SKM-1 treated with dmso at 0.1 percent for 144 hours (cell line): ENCODE data around the gene EYA4.

ENCODE experiments used
- DNase-seq: peaks from one replicate; lab custom pipeline; 2025; ENCODE audit not compliant: unreplicated experiment; lab: John Stamatoyannopoulos, UW

EYA4 gene, protein sequence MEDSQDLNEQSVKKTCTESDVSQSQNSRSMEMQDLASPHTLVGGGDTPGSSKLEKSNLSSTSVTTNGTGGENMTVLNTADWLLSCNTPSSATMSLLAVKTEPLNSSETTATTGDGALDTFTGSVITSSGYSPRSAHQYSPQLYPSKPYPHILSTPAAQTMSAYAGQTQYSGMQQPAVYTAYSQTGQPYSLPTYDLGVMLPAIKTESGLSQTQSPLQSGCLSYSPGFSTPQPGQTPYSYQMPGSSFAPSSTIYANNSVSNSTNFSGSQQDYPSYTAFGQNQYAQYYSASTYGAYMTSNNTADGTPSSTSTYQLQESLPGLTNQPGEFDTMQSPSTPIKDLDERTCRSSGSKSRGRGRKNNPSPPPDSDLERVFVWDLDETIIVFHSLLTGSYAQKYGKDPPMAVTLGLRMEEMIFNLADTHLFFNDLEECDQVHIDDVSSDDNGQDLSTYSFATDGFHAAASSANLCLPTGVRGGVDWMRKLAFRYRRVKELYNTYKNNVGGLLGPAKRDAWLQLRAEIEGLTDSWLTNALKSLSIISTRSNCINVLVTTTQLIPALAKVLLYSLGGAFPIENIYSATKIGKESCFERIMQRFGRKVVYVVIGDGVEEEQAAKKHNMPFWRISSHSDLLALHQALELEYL

DNA sequence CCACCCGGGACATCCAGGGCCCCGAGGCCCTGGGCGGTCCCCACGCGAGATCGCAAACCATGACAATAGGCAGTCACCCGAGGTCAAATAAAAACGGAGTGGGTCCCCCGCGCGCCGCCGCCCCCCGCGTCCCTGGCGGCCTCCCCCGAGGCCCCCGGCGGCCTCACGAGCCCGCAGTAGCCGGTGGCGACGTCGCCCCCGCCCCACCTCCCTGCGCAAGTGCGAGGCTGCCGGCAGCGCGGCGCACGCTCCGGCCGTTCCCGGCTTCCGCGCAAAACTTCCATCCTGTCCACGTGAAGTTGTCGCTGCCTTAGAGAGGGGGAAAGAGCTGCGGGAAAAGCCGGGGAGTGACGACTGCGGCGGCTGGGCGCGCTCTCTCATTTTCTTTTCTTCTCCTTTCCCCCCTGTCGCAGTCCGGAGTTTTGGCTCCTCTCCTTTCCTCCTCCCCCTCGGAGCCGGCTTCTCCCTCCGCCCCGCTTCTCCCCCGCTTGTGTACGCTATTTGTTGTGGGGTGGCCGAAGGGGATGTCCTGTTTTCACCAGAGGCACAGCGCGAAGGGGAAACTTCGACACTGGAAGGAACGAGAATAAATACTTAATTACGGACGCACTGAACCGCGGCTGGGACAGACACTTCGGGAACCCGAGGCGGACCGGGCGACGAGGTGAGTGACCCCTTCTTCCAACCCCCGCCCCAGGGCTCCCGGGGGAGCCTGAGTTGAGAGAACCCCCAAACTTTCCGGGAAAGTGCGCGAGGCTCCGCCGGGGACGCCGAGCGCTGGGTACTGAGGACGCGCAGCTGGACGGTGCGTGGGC is at the start of gene EYA4:
Gene EYA4 (plus strand): TSS at position 272 of the 815 bp plus-strand sequence. CDS start 33,424 bp downstream, outside the sequence.
- peak; percentile 22 for DNase-seq

DNA sequence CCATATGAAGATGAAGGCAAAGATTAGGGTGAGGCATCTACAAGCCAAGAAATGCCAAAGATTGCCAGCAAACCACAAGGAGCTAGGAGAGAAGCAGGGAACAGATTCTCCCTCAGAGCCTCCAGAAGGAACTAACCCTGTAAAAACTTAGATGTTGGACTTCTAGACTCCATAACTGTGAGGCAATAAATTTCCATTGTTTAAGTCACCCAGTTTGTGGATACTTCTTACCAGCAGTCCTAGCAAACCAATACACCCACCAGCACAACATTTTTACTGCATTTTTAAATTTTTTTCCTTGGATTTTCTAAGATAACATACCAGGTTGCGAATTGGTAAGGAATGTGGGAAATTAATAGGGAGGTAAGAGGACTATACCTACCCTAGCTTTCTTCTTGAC is 47.8 kb upstream of the EYA4 start:
- no peak for DNase-seq

DNA sequence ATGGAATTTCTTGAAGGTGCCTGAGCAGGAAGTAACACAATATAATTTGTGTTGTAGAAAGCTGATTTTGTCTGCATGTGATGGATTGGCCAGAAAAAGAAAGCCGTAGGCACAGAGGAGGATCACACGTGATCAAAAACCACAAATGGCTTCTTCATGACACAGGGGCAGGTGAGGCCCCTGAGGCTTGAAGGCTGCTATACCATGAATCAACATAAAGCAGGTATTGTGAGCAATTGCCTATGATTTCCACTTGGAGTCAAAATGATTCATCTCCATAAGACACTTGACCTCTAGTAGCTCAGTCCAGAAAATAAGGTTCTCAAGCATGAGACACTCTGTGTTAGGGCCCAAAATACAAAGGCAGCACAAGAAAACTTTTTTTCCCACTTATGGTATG is 42.4 kb upstream of the EYA4 start:
- DNase-seq, result no peak

DNA sequence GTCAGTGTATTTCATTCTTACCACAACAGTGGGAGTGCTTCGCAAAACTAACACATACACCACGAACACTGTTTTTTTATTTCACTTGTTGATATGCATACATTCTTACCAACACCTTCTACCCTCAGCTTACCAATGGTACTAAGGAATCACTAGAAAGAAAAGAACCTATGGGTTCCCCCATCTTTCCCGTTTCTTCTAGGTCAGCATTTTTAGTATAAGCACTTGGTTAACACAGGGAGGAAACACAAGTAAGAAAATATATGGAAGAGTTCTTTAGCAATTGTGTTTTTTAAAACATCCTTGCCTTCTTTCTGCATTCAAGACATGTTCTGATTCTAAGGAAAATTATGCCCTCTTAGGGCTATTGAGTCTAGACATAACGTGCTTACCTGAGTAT is 39.9 kb upstream of the EYA4 start:
- no peak for DNase-seq

DNA sequence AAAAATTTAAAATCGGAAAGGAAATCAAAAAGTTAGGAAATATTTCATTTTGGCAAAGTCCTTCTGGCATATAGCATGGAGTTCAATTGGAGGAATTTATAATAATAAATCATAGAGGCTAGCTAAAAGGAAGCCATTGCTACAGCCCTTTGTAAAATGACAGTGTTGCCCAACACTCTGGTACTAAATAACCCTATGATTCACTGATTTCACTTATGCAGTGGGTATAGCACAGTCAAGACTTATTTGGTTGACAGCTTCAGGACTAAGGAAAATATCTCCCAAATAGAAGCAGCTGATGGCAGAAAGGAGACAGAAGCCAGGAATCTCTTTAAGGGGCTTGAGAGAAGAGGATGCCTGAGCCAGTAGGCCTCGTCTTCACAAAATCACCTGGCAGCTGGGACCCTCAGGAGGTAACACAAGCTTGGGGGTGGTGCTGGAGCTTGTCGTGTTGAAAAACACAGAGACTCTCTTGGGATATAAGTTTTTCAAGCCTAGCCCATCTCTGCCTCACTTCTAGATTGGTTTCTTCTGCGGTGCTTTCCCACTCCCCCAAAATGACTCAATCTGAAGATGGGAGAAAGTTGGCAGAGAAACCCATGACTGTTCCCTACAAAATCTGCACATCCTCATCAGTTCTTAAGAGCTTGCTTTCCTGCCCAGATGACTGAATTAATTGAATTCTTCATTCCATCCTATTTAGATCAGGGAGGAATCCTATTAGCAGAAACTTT is 38.4 kb upstream of the EYA4 start:
- DNase-seq, result no peak

DNA sequence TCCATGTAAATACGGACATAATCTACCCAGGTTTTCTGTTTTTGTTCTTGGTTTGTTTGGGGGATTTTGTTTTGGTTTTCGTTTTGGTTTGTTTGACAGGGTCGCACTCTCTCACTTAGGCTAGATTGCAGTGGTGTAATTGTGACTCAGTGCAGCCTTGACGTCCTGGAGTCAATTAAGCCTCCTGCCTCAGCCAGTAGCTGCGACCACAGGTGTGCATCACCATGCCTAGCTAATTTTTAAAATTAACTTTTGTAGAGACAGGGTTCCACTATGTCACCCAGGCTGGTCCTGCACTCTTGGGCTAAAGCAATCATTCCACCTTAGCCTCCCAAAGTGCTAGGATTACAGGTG is 37.8 kb upstream of the EYA4 start:
- DNase-seq, result no peak

DNA sequence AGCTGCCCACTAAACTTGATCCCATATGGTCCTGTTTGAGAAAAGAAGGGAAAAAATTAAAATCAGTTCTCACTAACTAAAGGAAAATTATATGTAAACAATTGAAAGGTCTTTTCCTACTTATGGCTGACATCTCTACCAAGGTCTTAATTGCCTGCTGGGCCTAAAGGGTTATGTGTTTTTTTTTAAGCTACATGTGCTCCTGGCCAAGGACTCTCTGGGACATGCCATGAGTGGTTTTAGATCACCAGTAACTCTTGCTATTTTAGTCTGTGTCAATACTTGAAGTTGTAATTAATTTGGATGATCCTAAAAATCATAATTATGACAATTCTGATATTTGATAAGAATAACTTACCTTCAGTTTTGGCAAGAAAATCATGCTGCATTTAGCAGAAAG is 35.9 kb upstream of the EYA4 start:
- DNase-seq, result no peak

DNA sequence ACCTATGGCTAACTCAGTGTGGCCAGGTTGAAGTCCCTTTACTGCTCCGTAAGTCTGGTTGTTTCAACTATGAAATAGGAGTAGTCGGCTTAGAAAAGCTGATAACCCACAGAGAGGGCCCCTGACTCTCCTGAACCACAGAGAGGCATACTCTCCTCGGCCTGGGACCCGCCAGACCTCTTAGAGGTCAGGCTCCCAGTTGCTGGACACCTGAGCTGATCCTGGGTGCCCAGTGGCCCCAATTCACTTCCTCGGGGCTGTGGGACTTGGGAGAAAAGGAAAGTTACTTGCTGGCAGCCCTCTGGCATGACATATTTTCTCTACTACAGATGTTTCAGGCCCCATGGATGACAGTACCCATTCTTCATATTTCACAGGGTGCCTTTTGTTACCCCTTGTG is 34.2 kb upstream of the EYA4 start:
- no peak for DNase-seq

DNA sequence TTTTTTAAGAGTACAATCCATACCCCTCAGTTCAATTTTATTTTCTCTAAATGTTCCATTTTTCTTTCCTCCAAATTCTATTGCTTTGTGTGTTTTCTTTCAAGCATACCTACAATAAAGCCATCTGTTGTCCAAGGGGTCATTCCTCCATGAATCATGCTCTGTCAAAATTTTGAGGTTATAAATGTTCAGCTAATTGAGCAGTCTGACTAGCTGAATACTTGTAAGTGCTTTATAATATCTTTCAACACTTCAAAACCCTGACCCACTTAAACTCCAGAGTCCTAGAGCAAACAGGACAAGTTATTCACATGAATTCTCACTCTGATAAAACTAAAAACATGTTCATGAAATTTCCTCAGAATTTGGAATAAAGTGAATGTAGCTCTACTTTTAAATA is 33.4 kb upstream of the EYA4 start:
- no peak for DNase-seq

DNA sequence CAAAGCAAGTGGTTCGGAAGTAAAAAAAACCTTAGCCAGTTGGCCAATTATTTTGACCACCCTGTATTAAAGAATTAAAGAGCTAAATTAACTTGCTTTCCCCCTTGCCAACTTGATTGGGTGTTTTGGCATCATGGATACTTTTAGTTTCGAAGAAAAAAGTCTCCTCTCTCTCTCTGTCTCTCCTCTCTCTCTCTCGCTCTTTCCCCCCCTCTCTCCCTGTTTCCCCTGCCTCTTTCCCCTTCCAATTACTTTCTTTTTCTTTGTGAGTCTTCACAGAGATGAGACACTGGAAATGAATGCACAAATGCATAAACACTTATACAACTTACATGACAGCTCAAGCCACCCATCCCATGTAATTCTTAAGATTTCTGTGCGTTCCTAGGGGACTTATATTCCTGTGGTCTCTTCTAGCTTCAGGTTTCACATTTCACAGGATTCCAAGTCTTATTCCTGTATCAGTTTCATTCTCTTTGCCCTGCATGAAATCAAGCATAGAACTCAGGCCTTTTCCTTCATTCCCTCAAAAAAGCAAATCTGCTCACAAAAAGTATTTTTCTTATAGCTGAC is 32.9 kb upstream of the EYA4 start:
- DNase-seq, result no peak

DNA sequence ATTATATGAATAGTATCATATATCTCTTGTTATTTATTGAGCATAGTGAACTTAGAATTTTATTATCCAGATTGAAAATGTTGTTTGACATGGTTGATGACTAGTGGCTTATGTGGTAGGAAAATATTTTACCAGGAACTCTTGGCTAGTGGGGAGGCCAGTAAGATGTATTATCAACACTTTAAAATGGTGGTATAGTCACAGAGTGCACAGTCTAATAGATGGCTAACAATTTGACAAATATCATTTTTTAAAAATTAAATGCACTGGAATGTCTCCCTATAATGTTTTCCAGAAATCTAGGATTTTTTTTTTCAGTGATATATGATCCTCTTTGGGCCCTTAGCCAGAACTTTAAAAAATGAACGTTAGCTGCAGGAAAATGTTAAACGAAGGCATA is 26.9 kb upstream of the EYA4 start:
- no peak for DNase-seq

DNA sequence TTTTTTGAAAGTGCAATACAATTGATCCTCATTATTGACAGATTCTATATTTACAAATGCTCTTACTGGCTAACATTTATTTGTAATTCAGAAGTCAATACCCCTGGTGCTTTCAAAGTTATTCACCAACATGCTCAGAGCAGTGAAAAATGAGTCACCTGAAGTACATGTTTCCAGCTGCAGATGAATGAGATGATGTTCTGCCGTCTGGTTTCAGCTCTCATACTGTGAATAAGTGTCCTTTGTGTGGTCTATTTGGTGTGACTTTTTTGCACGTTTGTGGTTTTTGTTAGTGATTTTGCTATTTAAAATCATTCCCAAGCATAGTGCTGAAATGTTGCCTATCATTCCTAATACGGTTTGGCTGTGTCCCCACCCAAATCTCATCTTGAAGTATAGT is 22.3 kb upstream of the EYA4 start:
- no peak for DNase-seq

DNA sequence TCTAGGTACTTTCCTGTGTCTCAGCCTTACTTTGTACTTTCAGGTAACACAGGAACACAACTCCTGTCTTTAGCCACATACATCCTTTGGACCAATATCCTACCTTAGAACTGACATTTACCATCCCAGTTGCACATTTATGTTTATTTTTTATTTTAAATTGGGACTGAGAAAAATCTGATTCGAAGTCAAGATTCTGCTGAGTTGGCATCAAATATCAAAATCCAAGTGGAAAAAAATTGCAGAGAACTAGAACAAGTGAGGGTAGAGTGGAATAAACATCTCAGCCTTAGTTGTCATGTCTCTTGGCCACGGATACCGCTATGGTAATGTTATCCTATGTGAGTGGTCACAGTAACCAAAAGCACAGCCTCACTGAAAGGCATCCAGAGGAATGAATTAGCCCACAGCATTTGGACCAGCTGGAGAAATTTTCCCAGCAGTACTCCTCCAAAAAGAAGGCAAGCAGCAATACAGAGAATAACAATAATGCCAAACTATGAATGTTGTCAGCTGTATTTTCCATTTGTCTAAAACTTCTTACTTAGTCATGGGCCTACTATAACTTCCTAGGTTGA is 17.6 kb upstream of the EYA4 start:
- no peak for DNase-seq

DNA sequence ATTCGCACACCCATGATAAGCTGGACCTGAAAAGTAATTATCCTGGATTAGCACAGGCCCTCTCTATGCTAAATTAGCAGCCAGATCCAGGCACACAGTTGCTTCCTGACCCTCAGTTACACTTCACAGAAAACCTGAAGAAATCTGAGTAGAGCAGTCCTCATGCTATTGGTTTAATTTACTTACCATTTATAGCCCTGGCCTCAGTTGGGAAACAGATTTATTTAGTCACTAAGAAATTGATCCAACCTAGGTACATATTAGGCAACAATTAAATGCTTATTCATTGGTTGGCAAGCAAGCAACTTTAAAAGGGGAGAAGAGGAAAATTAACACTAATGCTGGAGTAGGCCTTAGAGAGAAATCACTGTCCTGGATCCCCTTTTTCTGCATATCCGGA is 15.6 kb upstream of the EYA4 start:
- DNase-seq, result no peak

DNA sequence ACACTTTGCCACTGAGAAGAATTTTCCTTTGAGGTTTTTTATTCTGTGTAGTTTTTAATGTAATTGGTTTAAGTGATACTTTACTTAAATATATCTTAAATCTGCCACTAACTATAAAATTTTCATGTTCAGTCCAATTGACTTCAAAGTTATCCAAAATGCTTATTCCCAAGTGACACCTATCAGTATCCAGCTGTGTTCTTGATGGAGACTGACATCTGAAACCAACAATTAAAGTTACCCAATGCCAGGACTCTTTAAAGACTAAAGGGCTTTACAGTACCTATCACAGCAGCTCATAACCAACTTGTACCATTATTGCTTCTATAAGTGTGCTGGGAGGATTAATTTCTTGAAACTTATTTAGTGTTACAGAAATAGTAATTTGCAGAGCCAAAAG is 13.8 kb upstream of the EYA4 start:
- no peak for DNase-seq

DNA sequence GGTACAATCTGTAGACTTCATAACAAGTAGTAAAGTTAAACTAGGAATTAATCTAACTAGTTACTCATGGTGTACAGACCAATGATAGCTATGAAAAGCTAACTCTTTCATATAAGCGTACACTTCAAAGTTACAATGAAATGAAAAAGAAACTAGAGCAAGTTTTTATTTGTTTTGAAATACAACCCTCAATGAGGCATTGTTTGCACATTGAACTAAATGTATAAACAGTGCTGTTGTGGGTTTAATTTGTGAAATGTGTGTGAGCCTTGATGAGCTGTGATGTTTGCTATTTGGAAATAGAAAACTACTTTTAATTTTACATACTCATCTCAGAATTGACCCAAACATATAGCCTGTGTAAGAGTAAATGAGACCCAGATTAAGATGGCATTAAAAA is 11.1 kb upstream of the EYA4 start:
- DNase-seq, result no peak

DNA sequence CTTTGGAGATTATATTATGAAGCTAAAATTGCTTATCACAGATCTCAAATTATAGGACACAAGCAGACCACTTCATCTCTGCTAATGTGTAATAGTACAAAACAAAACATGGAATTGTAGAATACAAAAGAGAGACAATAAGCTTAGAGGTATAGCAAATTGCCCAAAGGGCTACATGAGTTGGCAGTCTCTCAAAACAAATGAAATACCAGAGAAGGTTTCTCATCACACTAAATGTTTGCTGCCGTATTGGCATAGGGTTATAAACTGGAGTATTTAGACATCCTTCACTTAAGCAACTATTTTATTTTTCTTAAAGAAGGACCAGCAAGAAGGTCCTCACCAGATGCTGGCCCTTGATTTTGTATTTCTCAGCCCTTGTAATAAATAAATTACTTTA is 5.9 kb upstream of the EYA4 start:
- DNase-seq, result no peak

DNA sequence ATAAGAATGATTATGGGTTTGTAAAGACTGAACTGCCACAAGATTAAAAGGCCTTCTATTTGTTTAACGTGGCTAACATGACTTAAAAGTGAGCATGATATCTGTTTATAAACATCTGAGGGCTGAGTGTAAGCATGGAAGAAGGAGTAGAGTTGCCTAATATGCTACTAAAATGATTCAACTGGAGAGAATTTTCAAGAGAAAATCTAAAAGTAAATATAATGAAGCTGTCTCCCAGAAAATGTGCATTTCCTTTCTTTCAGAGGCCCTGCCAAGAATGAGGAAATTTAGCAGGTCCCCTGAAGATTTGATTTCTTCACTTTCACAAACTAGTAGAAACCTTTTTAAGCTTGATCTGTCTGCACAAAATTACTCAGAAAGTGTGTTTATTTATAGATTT is 4.2 kb upstream of the EYA4 start:
- no peak for DNase-seq

DNA sequence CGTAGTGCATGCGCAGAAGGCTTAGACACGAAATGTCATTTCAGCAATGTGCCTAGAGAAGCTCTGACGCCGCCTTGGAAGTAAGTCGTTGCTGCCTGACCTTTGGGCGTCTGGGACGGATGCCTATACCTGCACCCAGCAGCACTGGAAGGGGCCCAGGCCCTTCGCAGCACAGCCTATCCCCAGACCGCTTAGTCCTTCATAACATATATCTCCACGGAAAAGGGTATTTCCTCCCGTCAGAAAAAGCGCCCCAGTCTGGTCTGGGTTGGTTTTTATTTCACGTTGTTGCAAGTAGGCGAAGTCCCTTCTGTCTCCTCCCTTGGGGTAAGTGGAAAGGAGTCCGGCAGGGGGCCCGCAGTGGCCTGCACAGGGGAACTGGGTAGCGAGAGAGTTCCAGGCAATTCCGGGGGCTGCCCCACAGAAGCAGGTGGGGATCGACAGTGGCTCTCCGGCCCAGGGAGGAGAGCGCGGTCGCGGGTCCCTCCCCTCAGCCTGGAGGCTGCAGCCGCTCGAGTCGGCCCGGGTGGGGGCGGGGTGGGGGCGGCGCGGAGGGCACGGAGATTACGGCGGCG is 559 bp upstream of the EYA4 start:
- DNase-seq, result peak; percentile 28

DNA sequence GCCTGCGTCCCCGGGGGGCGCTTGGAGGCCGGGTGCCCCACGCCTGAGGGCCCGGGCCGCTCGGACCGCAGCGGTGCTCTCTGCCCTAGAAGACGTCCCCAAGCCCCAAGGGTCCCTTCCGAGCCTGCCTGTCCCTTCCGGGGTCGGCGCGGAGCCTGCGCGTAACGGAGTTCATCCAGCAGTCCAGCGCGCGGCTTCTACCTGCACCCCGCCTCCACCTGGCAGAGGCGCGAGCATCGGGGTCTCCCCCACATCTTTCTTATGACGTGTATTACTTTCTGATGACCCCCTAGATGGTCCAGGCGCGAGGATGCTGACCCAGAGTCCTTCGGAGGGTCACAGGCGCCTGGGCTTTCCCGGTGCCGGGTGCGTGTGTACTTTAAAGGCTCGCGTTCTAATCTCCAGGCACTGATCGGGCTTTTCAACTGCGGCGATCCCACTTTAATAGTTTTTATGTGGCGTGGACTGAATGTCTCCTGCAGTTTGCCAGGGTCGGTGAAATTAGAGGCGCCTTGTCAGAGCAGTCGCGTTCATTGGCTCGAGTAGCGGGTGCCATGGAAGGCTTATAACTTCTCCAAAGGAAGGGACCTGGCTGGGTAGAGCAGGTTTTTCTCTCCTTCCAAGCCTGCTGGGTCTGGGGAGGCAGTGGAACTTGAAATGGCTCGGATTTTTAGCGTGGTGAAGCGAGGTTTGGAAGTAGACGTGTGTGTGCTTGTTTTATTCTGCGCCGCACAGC is 912 bp downstream of the EYA4 start:
- DNase-seq, result no peak
